Measurements from ENCODE around the gene SPATA13.
"Not testable (repeated sequence)": the region's sequence is repeated elsewhere in the genome, so short reads cannot be mapped to it uniquely, and the experiment has no call there.

Gene SPATA13

DNA sequence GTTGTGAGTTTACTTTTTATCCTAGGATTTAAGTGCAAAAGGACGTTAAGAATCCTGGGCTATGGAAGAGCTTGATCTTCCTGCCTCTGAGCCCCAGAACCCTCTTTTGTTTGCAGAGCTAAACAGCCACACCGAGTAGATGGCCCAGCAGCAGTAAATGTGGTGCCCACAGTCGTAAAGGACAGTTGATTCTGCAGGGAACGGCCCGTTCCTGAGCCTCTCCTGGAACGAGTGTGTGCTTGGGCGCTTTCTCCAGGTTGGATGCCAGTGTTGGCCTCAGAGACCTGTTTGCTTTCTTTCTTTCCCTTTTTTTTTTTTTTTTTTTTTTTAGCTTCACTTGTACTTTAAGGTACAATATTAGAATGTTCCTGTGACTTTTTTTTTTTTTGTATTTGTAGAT is 41.7 kb downstream of the SPATA13 start:
- no peak for DNase-seq

GRCh38 chr13:24203273-24203672 is 42.8 kb downstream of the SPATA13 start:
- DNase-seq, result no peak

DNA sequence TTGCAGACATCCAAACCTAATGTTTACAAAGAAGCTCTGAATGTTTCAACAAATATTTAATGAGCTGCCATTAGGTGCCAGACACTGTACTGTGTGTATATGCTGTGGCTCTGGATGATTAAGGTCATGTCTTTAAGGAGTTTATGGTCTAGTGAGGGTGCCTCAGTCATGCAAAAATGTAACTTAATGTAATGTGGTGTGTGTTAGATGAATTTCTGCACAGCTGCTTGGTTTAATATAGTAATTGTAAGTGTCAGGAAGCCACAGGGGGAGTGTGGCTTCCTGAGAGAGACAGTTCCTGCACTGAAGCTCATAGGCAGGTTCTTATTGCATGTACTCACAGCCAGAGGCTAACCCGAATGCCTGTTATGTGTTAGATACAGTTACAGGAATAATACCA is 43.3 kb downstream of the SPATA13 start:
- no peak for DNase-seq

DNA sequence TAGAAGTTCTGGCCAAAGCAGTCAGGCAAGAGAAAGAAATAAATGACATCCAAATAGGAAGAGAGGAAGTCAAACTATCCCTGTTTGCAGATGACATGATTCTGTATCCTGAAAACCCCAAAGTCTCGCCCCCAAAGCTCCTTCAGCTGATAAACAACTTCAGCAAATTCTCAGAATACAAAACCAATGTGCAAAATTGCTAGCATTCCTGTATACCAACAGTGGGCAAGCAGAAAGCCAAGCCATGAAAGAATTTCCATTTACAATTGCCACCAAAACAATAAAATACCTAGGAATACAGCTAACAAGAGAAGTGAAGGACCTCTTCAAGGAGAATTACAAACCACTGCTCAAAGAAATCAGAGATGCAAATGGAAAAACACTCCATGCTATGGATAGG is 44.6 kb downstream of the SPATA13 start:
- DNase-seq, result not testable (repeated sequence)

DNA sequence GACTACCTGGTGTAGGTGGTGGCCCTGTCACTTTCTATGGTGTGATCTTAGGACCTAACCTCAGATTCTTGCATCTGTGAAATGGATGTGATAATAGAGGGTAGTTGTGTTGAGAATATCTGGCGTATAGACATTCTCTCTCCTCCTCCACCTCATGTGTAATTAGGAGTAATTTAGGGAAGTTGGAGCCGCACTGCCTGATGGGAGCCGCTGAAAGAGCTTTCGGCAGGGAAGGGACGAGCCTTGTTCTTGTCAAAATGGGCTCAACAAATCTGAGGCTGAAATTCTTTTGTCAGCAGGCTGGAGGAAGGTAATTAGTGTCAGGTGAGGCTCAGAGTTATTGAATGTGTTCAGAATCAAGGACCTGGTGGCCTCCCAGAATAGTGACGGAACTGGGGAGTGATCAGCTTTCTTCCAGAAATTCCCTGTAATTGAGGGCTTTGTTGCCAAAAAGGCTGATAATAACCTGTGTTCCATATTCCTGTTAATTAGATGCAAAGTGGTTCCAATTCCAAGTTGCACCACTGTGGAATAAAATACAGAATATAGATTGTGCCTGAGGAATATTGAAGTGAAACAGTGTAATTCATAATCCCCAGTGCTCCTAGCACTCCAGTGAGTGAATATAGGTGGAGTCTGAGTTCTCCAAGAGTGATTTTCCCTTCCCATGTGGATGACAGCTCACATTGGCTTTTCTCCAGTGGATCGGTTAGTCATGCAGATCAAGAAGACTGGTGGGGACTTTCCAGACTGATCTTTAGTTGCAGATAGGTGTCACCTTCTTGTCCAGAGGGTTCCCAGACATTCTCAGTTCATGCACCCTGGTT is 47.5 kb downstream of the SPATA13 start:
- DNase-seq, result no peak

- DNase-seq, result no peak
Measured at GRCh38 chr13:24209138-24209537, 48.6 kb downstream of the SPATA13 start.

GRCh38 chr13:24212254-24212653 is 51.7 kb downstream of the SPATA13 start:
- no peak for DNase-seq

- DNase-seq, result no peak
Measured at GRCh38 chr13:24212674-24213073, 52.2 kb downstream of the SPATA13 start.

DNA sequence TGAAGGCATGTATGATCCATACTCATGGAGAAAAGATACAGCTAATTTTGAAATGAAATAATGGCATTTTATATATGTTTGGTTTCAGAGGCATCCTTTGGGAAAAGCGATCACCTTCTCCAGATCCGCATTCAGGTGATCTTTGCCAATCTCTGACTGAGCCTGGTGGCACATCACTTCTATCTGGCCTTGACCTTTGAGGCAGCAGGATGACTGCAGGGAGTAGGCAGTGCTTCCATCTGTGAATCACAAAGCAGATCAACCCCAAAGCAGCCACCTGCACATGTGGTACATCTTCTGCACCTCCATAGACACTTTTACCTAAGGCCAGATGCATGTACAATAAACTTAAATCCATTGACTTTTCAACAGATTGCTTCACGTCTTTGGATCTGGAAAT is 53.4 kb downstream of the SPATA13 start:
- DNase-seq, result no peak

GRCh38 chr13:24214528-24214927 is 54.0 kb downstream of the SPATA13 start:
- DNase-seq, result no peak

DNA sequence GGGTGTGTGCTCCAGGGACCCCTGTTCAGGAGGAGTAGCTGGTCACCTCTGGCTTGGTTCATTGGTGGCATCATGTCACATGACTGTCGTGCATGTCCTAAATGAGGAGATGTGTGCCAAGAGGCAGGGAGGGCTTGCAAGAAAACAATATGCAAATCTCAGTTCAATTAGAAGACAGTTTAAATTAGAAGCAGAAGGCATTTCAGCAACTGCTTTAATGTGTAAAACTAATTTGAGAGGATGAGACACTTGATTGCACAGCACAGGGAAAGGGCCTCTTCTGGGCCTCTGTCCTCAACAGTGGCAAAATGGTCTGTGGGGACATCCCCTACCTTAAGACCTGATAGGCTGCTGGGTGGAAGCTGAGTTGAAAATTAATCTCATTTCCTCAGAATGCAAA is 54.6 kb downstream of the SPATA13 start:
- no peak for DNase-seq

GRCh38 chr13:24215732-24216131 is 55.2 kb downstream of the SPATA13 start:
- no peak for DNase-seq

DNA sequence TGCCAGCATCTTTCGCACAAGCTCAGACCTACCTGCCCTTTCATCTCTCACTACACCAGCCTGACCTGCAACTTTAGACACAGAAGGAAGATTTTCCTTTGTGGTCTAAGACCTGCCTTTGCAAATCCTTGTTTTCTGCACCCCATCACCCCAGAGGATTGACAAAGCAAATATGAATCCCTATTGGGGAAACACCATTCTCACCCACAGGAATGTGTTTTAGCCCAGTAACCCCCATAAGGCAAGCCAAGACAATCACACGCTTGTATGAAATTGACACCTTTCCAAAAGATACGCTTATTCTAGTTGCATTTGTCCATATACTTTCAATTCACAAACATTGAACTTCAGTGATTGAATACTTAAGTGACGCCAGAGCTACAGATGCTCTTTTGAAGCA is 55.7 kb downstream of the SPATA13 start:
- no peak for DNase-seq

DNA sequence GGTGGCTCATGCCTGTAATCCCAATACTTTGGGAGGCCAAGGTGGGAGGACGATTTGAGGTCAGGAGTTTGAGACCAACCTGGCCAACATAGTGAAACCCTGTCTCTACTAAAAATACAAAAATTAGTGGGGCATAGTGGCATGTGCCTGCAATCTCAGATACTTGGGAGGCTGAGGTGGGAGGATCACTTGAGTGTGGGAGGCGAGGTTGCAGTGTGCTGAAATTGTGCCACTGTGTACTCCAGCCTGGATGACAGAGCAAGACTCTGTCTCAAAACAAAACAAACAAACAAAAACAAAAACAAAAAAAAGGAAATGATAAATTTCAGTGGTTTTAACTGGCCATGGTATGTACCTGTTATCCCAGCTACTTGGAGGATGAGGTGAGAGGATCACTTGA is 56.3 kb downstream of the SPATA13 start:
- DNase-seq, result not testable (repeated sequence)

- DNase-seq, result no peak
Measured at GRCh38 chr13:24217601-24218281, 57.2 kb downstream of the SPATA13 start.

DNA sequence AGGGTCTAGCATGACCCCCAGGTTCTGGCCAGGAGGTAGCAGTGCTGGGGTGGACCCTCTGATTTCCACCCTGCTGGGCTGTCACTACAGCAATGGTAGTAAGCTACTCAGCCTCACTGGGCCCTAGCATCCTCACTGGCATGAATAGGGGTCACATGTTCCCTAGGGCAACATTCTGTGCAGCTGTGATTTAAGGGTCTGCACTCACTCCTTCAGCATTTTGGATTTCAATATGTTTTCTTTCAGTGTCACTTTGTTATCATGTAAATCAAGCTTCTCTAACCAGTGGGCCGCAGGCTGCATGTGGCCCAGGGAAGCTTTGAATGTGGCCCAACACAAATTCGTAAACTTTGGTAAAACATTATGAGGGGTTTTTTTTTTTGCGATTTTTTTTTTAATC is 57.8 kb downstream of the SPATA13 start:
- no peak for DNase-seq

DNA sequence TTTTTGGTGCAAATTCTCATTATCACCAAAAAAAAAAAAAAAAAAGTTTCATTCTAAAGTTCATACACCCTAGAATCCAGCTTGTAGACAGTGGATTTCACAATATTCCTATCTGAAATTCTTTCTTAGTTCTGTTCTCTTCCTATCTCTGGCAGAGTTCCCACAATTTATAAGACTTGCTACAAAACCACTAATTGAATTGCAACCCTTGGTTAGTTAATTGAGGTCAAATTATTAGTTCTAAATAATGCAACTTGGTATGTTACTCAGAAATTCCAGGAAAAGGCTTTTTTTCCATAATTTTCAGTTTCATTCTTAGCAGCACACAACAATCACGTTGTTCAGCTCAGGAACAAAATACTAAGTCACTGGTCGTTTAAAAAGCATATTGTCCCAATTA is 58.5 kb downstream of the SPATA13 start:
- DNase-seq, result no peak

DNA sequence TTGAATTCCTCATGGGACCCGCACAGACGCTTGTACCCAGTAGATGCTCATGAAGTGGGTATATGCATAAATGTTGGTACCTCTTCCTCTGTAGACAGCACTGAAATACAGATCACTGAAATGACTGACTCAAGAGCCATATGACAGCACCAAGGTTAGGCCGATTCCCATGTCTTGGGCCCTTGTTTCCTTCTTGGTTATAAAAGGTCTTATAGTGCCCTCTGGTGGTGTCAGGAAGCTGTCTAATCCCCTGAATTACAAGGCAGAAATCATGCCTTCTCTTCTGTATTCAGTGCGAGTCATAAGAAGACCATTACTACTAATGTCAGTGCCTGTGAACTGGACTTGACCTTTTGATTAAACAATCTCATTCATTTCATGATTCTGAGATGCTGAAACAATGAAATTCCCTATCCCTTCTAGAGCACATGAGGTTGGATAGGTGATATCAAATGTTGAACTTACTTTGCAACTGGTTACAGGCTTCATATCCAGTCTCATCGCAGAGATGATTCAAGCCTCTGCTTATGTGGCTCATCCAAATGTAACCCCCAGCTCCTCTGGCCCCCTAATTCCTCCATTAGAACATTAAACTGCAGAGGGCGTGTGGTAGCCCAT is 59.7 kb downstream of the SPATA13 start:
- DNase-seq, result no peak

DNA sequence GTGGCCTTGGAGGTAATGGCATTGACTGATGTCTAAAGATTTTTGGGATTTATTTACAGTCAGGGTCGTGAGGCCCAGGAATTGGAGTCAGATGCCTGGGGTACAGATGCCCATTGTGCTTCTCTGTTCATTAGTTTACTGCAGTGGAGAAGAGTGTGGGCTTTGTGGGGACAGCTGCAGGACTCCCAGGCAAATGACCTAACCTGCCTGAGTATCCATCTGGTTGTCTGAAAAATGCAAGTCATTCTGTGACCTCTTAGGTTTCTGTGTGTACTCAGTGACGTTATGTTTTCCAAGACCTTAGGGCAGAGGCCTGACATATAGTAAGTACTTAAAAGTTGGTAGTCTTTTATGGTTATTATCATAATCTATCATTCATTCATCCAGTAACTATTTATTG is 60.5 kb downstream of the SPATA13 start:
- no peak for DNase-seq

DNA sequence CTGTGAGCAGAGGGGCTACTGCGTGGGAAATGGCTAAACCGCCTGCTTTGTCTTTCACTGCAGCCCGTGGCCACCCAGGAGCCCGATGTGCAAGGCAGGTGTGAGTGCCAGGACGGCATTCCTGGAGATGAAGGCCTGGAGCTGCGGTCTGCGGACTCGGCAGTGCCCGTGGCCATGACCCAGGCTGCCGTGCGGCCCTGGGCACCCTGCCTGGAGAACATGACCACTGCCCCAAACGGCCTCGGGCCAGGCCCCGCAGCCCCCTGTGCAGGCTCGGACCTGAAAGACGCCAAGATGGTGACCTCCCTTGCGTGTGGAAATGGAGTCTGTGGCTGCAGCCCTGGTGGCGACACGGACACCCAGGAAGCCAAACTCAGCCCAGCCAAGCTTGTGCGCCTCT is 62.2 kb downstream of the SPATA13 start:
- DNase-seq, result no peak

GRCh38 chr13:24223341-24224231 is 63.1 kb downstream of the SPATA13 start:
- no peak for DNase-seq

DNA sequence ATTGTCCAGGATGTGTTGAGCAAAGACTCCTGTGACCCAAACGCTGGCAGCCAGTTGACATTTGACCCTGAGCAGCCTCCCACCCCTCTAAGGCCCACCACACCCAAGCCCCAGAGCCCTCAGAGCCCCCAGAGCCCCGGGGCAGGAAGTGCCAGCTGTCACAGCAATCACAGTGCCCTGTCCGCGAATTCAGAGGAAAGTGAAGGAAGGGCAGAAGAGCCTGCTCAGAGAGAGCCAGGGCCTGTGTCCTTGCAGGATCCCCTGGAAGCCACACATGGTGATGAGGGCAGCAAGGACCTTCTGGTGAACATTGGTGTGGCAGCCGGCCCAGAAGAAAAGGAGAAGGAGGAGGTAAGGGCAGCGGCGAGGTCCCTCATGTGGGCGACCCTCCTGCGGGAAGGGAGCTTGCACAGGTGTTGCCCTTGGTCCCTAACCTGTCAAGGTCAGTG is 63.7 kb downstream of the SPATA13 start:
- DNase-seq, result no peak

GRCh38 chr13:24225062-24225461 is 64.5 kb downstream of the SPATA13 start:
- DNase-seq, result no peak
